ENCODE results near the gene COPG1. TPM values are rescaled to one million over a fixed set of nuclear protein-coding genes. Genes with fewer than 3 reads are reported as not detected.

COPG1 gene
- total RNA-seq, 1 experiment from 2014 or later: 157 TPM

DNA sequence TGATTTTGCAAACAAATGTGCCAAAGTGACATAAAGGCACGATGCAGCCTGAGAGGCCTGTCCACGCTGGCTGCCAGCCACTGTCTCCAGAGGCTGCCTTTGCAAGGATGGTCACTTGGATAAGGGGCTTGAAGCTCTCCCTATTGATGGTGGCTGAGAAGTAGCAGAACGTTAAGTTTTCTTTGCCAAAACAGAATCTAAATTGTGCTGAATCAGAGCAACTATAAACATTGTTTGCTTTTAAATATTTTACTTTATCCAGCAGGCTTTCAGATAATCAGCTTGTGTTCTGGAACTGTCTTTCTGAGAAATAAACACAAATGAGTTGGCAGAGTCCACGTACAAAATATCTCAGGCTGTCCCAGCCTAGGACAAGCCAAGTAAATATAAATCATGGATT, 41.9 kb upstream of the COPG1 start:
- no peaks in the 10 kb centered on the region for H3K27me3 ChIP-seq (replicated peaks; ENCODE audit: insufficient read depth, low read depth, low read length, poor library complexity)
- CTCF ChIA-PET: no interaction called here
- H3K9me3 ChIP-seq (ENCODE audit: low read depth, low read length, poor library complexity, severe bottlenecking): no peaks in the 10 kb centered on the region
- H3K4me1 ChIP-seq (ENCODE audit: insufficient read depth, low read length, poor library complexity, severe bottlenecking): peaks cover 8% of the 10 kb centered on the region
- no peak for DNase-seq (ENCODE audit: low spot score)
- no peaks in the 10 kb centered on the region for H3K36me3 ChIP-seq (ENCODE audit: insufficient read depth, low read length, poor library complexity, severe bottlenecking)
- no TSS peak for BruUV-seq (replicated peaks)
- H3K27ac ChIP-seq (ENCODE audit: low read depth, low read length, poor library complexity, severe bottlenecking): no peak overlapping the region
- H3K4me3 ChIP-seq (ENCODE audit: low read depth, low read length, poor library complexity, severe bottlenecking): no peak overlapping the region
- POLR2A ChIA-PET (ENCODE audit: low non-redundant PET): interaction anchor here (0.7 kb wide), 1 partner anchor 17 kb away, joined by 4 read pairs; no protein-coding TSS in a partner anchor
- intact Hi-C loops (cut with micrococcal nuclease; ENCODE audit: unreplicated experiment): no loop called here
- TF ChIP-seq, protein P1, sequence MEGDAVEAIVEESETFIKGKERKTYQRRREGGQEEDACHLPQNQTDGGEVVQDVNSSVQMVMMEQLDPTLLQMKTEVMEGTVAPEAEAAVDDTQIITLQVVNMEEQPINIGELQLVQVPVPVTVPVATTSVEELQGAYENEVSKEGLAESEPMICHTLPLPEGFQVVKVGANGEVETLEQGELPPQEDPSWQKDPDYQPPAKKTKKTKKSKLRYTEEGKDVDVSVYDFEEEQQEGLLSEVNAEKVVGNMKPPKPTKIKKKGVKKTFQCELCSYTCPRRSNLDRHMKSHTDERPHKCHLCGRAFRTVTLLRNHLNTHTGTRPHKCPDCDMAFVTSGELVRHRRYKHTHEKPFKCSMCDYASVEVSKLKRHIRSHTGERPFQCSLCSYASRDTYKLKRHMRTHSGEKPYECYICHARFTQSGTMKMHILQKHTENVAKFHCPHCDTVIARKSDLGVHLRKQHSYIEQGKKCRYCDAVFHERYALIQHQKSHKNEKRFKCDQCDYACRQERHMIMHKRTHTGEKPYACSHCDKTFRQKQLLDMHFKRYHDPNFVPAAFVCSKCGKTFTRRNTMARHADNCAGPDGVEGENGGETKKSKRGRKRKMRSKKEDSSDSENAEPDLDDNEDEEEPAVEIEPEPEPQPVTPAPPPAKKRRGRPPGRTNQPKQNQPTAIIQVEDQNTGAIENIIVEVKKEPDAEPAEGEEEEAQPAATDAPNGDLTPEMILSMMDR (conservative IDR thresholded peaks at IDR 0.05; ENCODE audit: low read depth, low read length): no peak
- no peak for TF ChIP-seq EZH2 (IDR thresholded peaks at IDR 0.05; ENCODE audit: borderline replicate concordance, low read depth, low read length, poor library complexity, severe bottlenecking)

DNA sequence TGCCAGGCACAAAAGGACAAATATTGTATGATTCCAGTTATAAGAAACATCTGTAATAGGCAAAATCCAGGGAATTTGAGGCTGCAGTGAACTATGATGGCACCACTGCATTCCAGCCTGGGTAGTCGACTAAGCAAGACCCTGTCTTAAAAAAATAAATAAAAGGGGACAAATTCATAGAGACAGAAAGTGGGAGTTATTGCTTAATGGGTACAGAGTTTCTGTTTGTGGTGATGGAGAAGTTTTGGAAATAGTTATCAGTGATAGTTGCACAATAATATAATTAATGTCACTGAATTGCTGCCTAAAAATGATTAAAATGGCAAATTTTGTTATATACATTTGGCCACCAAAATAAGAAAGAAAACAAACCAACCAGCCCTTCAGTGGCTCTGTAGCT, 38.1 kb upstream of the COPG1 start:
- CTCF ChIA-PET: no interaction called here
- no TSS peak for BruUV-seq (replicated peaks)
- intact Hi-C loops (cut with micrococcal nuclease; ENCODE audit: unreplicated experiment): no loop called here

DNA sequence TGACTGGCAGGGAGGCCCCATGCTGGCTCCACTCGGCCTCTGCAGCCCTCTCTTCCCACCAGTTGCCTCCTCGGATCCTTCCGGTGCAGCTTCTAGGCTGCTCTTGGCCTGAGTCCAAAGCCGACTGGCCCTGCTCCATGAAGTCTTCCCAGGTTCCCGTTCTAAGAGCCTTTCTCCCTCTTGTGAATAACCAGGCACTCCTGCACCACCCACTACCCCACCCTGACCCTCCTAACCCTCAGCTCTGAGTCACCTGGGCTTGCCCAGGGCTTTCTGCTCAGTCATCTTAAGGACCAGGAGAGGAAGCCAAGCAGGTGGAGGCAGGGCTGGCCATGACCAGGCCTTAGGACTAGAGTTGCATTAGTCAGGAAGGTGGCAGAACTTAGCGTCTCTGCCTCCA, 37.6 kb upstream of the COPG1 start:
- peak; percentile 81 for DNase-seq (ENCODE audit: low spot score)
- POLR2A ChIA-PET (ENCODE audit: low non-redundant PET): no interaction called here
- TF ChIP-seq, protein P1 (conservative IDR thresholded peaks at IDR 0.05; ENCODE audit: low read depth, low read length): no peak
- no peak for TF ChIP-seq EZH2 (IDR thresholded peaks at IDR 0.05; ENCODE audit: borderline replicate concordance, low read depth, low read length, poor library complexity, severe bottlenecking)
- no TSS peak for BruUV-seq (replicated peaks)
- no peak overlapping the region for H3K27ac ChIP-seq (ENCODE audit: low read depth, low read length, poor library complexity, severe bottlenecking)
- no peaks in the 10 kb centered on the region for H3K36me3 ChIP-seq (ENCODE audit: insufficient read depth, low read length, poor library complexity, severe bottlenecking)
- no peaks in the 10 kb centered on the region for H3K9me3 ChIP-seq (ENCODE audit: low read depth, low read length, poor library complexity, severe bottlenecking)
- CTCF ChIA-PET: no interaction called here
- H3K4me3 ChIP-seq (ENCODE audit: low read depth, low read length, poor library complexity, severe bottlenecking): no peak overlapping the region
- intact Hi-C loops (cut with micrococcal nuclease; ENCODE audit: unreplicated experiment): no loop called here
- peaks cover 8% of the 10 kb centered on the region for H3K4me1 ChIP-seq (ENCODE audit: insufficient read depth, low read length, poor library complexity, severe bottlenecking)
- no peaks in the 10 kb centered on the region for H3K27me3 ChIP-seq (replicated peaks; ENCODE audit: insufficient read depth, low read depth, low read length, poor library complexity)

More for the DNA sequence above, 38.1 kb upstream of the COPG1 start:
- POLR2A ChIA-PET (ENCODE audit: low non-redundant PET): no interaction called here
- no peak for DNase-seq (ENCODE audit: low spot score)
- Histone ChIP-seq H3K36me3 (ENCODE audit: insufficient read depth, low read length, poor library complexity, severe bottlenecking) (no peaks in the 10 kb centered on the region), H3K9me3 (ENCODE audit: low read depth, low read length, poor library complexity, severe bottlenecking) (no peaks in the 10 kb centered on the region), H3K4me3 (ENCODE audit: low read depth, low read length, poor library complexity, severe bottlenecking) (no peak overlapping the region), H3K27me3 (replicated peaks; ENCODE audit: insufficient read depth, low read depth, low read length, poor library complexity) (no peaks in the 10 kb centered on the region), H3K27ac (ENCODE audit: low read depth, low read length, poor library complexity, severe bottlenecking) (no peak overlapping the region), H3K4me1 (ENCODE audit: insufficient read depth, low read length, poor library complexity, severe bottlenecking) (peaks cover 8% of the 10 kb centered on the region)
- TF ChIP-seq EZH2 (IDR thresholded peaks at IDR 0.05; ENCODE audit: borderline replicate concordance, low read depth, low read length, poor library complexity, severe bottlenecking): no peak
- TF ChIP-seq, protein P1 (conservative IDR thresholded peaks at IDR 0.05; ENCODE audit: low read depth, low read length): no peak
